ENCODE results near the gene PLAAT4. TPM values are rescaled to one million over a fixed set of nuclear protein-coding genes. Genes with fewer than 3 reads are reported as not detected.

Gene PLAAT4
- total and polyA plus RNA-seq, 2 of the 8 experiments (the other 6 are each of a cell fraction or from before 2014, with no cell fraction given) = 2.8 to 4.1 TPM

GRCh38 chr11:63493127-63493526 lies 43.5 kb upstream of the PLAAT4 start (continued):
- no peak for TF ChIP-seq TCF12 (IDR thresholded peaks at IDR 0.05; ENCODE audit: low read depth, low read length)
- TF ChIP-seq EP300 (IDR thresholded peaks at IDR 0.05; ENCODE audit: borderline replicate concordance in 1 of 2, low read depth in 2 of 2, low read length in 2 of 2) = no peak
- TF ChIP-seq TBP (IDR thresholded peaks at IDR 0.05; ENCODE audit: low read depth, low read length) = no peak

Data from H1 (cell line).